HG03280 (cell line): ENCODE data around the gene TMC1.

Experiments
- ATAC-seq: cut with Tn5 transposase; IDR thresholded peaks from one replicate; pipeline ENCODE4 v1.9.1; 2021; ENCODE audit warnings: mild to moderate bottlenecking, moderate library complexity; ENCODE audit not compliant: unreplicated experiment

The TMC1 gene

GRCh38 chr9:72600671-72601070 is 79.3 kb downstream of the TMC1 start:
- ATAC-seq = no peak

GRCh38 chr9:72601615-72602014 is 80.2 kb downstream of the TMC1 start:
- ATAC-seq = no peak

- ATAC-seq = no peak
Measured at GRCh38 chr9:72612449-72612848, 91.0 kb downstream of the TMC1 start.

- no peak for ATAC-seq
Measured at GRCh38 chr9:72614067-72614466, 92.7 kb downstream of the TMC1 start.

GRCh38 chr9:72615931-72616330 is 94.5 kb downstream of the TMC1 start:
- ATAC-seq = no peak

GRCh38 chr9:72618811-72619210 is 97.4 kb downstream of the TMC1 start:
- ATAC-seq = no peak

- ATAC-seq = no peak
Measured at GRCh38 chr9:72622186-72622585, 100.8 kb downstream of the TMC1 start.

GRCh38 chr9:72623156-72623555 is 101.7 kb downstream of the TMC1 start:
- ATAC-seq = no peak

- no peak for ATAC-seq
Measured at GRCh38 chr9:72627147-72627546, 105.7 kb downstream of the TMC1 start.

GRCh38 chr9:72627956-72628540 is 106.6 kb downstream of the TMC1 start:
- no peak for ATAC-seq

- ATAC-seq = no peak
Measured at GRCh38 chr9:72633966-72634365, 112.6 kb downstream of the TMC1 start.

- ATAC-seq = no peak
Measured at GRCh38 chr9:72635197-72635596, 113.8 kb downstream of the TMC1 start.

- no peak for ATAC-seq
Measured at GRCh38 chr9:72636621-72637020, 115.2 kb downstream of the TMC1 start.

GRCh38 chr9:72643651-72644050 is 122.2 kb downstream of the TMC1 start:
- ATAC-seq = no peak

- no peak for ATAC-seq
Measured at GRCh38 chr9:72646061-72646460, 124.7 kb downstream of the TMC1 start.

GRCh38 chr9:72648324-72649126 is 127.1 kb downstream of the TMC1 start:
- ATAC-seq = no peak

- no peak for ATAC-seq
Measured at GRCh38 chr9:72649127-72649442, 127.7 kb downstream of the TMC1 start.

- no peak for ATAC-seq
Measured at GRCh38 chr9:72650206-72650605, 128.8 kb downstream of the TMC1 start.

GRCh38 chr9:72656021-72656420 is 134.6 kb downstream of the TMC1 start:
- ATAC-seq = no peak

- no peak for ATAC-seq
Measured at GRCh38 chr9:72657023-72657422, 135.6 kb downstream of the TMC1 start.

- ATAC-seq = no peak
Measured at GRCh38 chr9:72658703-72659102, 137.3 kb downstream of the TMC1 start.

GRCh38 chr9:72661401-72662135 is 140.2 kb downstream of the TMC1 start:
- ATAC-seq = no peak
